Stomach (tissue), 9 donors: Measurements from ENCODE around the gene GLCCI1. TPM values are rescaled to one million over a fixed set of nuclear protein-coding genes. Genes with fewer than 3 reads are reported as not detected.

ENCODE experiments used
- DNase-seq, 2 donors: peaks; one replicate each; pipeline versions ENCODE4 v3.0.0 to v3.0.0-alpha.2; 2013 to 2019
- H3K27ac ChIP-seq, 5 donors: fragments of 200-600 bp in 4 of 5; sonication (generic) in 4 of 5; one replicate each; pipeline ENCODE4 v1.5.1; 2013 to 2019; ENCODE audit warnings: mild to moderate bottlenecking in 1 of 5, moderate library complexity in 1 of 5
- H3K27me3 ChIP-seq, 3 donors: fragments of 200-600 bp; sonication (generic); one replicate each; pipeline ENCODE4 v1.5.1; 2017 to 2019; ENCODE audit warnings: mixed run types in 1 of 3
- H3K36me3 ChIP-seq, 4 donors: fragments of 200-600 bp; sonication (generic); 1 replicate in 3 of 4; 2 replicates in 1 of 4; pipeline ENCODE4 v1.5.1; 2016 to 2019
- H3K4me1 ChIP-seq, 4 donors: fragments of 200-600 bp; sonication (generic); one replicate each; pipeline ENCODE4 v1.5.1; 2016 to 2019
- H3K4me3 ChIP-seq, 4 donors: fragments of 200-600 bp; sonication (generic) in 3 of 4; one replicate each; pipeline ENCODE4 v1.5.1; 2016 to 2019; ENCODE audit warnings: mild to moderate bottlenecking in 1 of 4
- H3K9me3 ChIP-seq, 4 donors: fragments of 200-600 bp; sonication (generic); one replicate each; pipeline ENCODE4 v1.5.1; 2016 to 2019
- CTCF ChIP-seq, 7 experiments: fragments of 450-650 bp in 4 of 7; fragments of 200-600 bp in 3 of 7; sonication (generic) in 3 of 7; IDR thresholded peaks; one replicate each; pipeline ENCODE4 v1.5.1; 2016 to 2019; ENCODE audit warnings: antibody characterized with exemption in 7 of 7, control low read depth in 2 of 7, mild to moderate bottlenecking in 1 of 7
- EP300 ChIP-seq: sonication (generic); formaldehyde crosslinking; IDR thresholded peaks from one replicate; pipeline ENCODE4 v1.6.1; 2017; ENCODE audit warnings: antibody characterized with exemption
- POLR2A ChIP-seq, 4 donors: fragments of 450-650 bp; IDR thresholded peaks; one replicate each; pipeline ENCODE4 v1.6.1; 2016; ENCODE audit warnings: antibody characterized with exemption in 4 of 4, control low read depth in 2 of 4, mild to moderate bottlenecking in 1 of 4, moderate library complexity in 1 of 4
- POLR2AphosphoS5 ChIP-seq, 3 donors: sonication (generic); formaldehyde crosslinking; IDR thresholded peaks; one replicate each; pipeline ENCODE4 v1.6.1; 2016; ENCODE audit warnings: antibody characterized with exemption in 3 of 3
- WGBS, 5 donors: extraction: QIAGEN DNeasy Blood & Tissue Kit in 3 of 5; methylation state at CpG; one replicate each; pipeline versions ENCODE4 v1.1.5 to v1.1.7; 2013 to 2018; 5-methylcytosine and 5-hydroxymethylcytosine counted together
- intact Hi-C: fragments of 100-400 bp; cut with DNase I; formaldehyde crosslinking; loops from one replicate; pipeline ENCODE4 v1.15.1; 2023; ENCODE audit warnings: low total_unique reads
- polyA plus RNA-seq, 3 donors: library from polyadenylated mRNA; stranded (reverse); fragments of 200-250 nt; gene quantifications; one replicate each; pipeline ENCODE4 v1.2.3, GENCODE V29; 2013
- total RNA-seq, 5 donors: library from RNA; depleted of rRNA; stranded (reverse); fragments of >200 nt; gene quantifications; one replicate each; pipeline versions ENCODE4 v1.1.0 to v1.2.3, GENCODE V29; 2014 to 2016
- donor health status: healthy with polysubstance abuse.
- donor health status: Bipolar disorder and iron deficiency.
- donor health status: healthy.

Gene GLCCI1
- total and polyA plus RNA-seq, 8 donors, result 2.6 to 60.9 (median 14.9) TPM

GRCh38 chr7:8051373-8051772, 82.8 kb downstream of the GLCCI1 start:
- no peak for DNase-seq
- intact Hi-C loops, result no loop called here
- H3K27ac ChIP-seq, result no peak overlapping the region
- no peak overlapping the region for H3K4me3 ChIP-seq
- H3K36me3 ChIP-seq, result peaks cover 0 to 31% (median 15%) of the 10 kb centered on the region in 4 donors
- 70 to 92% (median 80%) methylated on average over 1 of the region's 1 CpG for WGBS, 5 donors
- H3K9me3 ChIP-seq, result no peaks in the 10 kb centered on the region
- TF ChIP-seq CTCF (IDR thresholded peaks at IDR 0.05) (no peak), POLR2A (IDR thresholded peaks at IDR 0.05) (no peak), POLR2AphosphoS5 (IDR thresholded peaks at IDR 0.05) (no peak), EP300 (no peak)
- no peaks in the 10 kb centered on the region for H3K4me1 ChIP-seq
- no peaks in the 10 kb centered on the region for H3K27me3 ChIP-seq

- no peaks in the 10 kb centered on the region for H3K4me1 ChIP-seq
- 94 to 100% (median 100%) methylated on average over 1 of the region's 1 CpG for WGBS, 5 donors
- intact Hi-C loops, result no loop called here
- no peak for DNase-seq
- H3K27ac ChIP-seq, result no peak overlapping the region
- peaks cover 0 to 37% (median 21%) of the 10 kb centered on the region in 4 donors for H3K36me3 ChIP-seq
- no peak overlapping the region for H3K4me3 ChIP-seq
- no peaks in the 10 kb centered on the region for H3K9me3 ChIP-seq
- no peaks in the 10 kb centered on the region for H3K27me3 ChIP-seq
- TF ChIP-seq EP300 (no peak), POLR2A (IDR thresholded peaks at IDR 0.05) (no peak), CTCF (IDR thresholded peaks at IDR 0.05) (no peak), POLR2AphosphoS5 (IDR thresholded peaks at IDR 0.05) (no peak)
Observed at GRCh38 chr7:8051998-8052397, 83.4 kb downstream of the GLCCI1 start.

GRCh38 chr7:8052824-8053223, 84.2 kb downstream of the GLCCI1 start:
- intact Hi-C loops, result no loop called here
- no peak for DNase-seq
- Histone ChIP-seq H3K9me3 (no peaks in the 10 kb centered on the region), H3K27me3 (no peaks in the 10 kb centered on the region), H3K27ac (no peak overlapping the region), H3K4me1 (no peaks in the 10 kb centered on the region), H3K4me3 (no peak overlapping the region), H3K36me3 (peaks cover 0 to 39% (median 25%) of the 10 kb centered on the region in 4 donors)
- no peak for TF ChIP-seq POLR2A (IDR thresholded peaks at IDR 0.05)
- TF ChIP-seq CTCF (IDR thresholded peaks at IDR 0.05), result no peak
- TF ChIP-seq EP300, result no peak
- TF ChIP-seq POLR2AphosphoS5 (IDR thresholded peaks at IDR 0.05), result no peak

- intact Hi-C loops, result no loop called here
- Histone ChIP-seq H3K27me3 (no peaks in the 10 kb centered on the region), H3K4me1 (peaks cover 0 to 10% (median 0%) of the 10 kb centered on the region in 4 donors), H3K4me3 (no peak overlapping the region), H3K36me3 (peaks cover 0 to 37% (median 30%) of the 10 kb centered on the region in 4 donors), H3K27ac (no peak overlapping the region), H3K9me3 (no peaks in the 10 kb centered on the region)
- TF ChIP-seq EP300 (no peak), POLR2A (IDR thresholded peaks at IDR 0.05) (no peak), CTCF (IDR thresholded peaks at IDR 0.05) (no peak), POLR2AphosphoS5 (IDR thresholded peaks at IDR 0.05) (no peak)
- no peak for DNase-seq
Observed at GRCh38 chr7:8056439-8056838, 87.8 kb downstream of the GLCCI1 start.
